Astrocyte of the spinal cord (primary cell): ENCODE measurements around the gene DRAXIN.
A peak's percentile ranks its signal among the peaks of the same experiment; 100 is the strongest.

ENCODE experiments used
- DNase-seq: peaks from one replicate; pipeline ENCODE4 v3.0.0; 2011; ENCODE audit warnings: low read depth, low spot score
- H3K4me3 ChIP-seq: 2 replicates; pipeline ENCODE4 v1.5.1; 2011; ENCODE audit warnings: low read depth, mild to moderate bottlenecking, low read length, moderate library complexity
- CTCF ChIP-seq: IDR thresholded peaks from 2 replicates; pipeline ENCODE4 v1.5.1; 2012; ENCODE audit warnings: low read depth, mild to moderate bottlenecking, low read length, inconsistent platforms
- in situ Hi-C: cut with HindIII; loops from 2 replicates; pipeline ENCODE4 v1.10.0; 2017; ENCODE audit warnings: low sequenced_read_pairs

DRAXIN gene

GRCh38 chr1:11746795-11747487, 55.4 kb downstream of the DRAXIN start:
- no peak overlapping the region for H3K4me3 ChIP-seq
- DNase-seq = no peak
- TF ChIP-seq CTCF = no peak
- in situ Hi-C loops = no loop called here

GRCh38 chr1:11748294-11749202, 57.0 kb downstream of the DRAXIN start:
- DNase-seq = no peak
- in situ Hi-C loops = no loop called here
- TF ChIP-seq CTCF = no peak
- no peak overlapping the region for H3K4me3 ChIP-seq

GRCh38 chr1:11749203-11749689, 57.7 kb downstream of the DRAXIN start:
- DNase-seq = no peak
- TF ChIP-seq CTCF = peak; percentile 55
- no peak overlapping the region for H3K4me3 ChIP-seq
- in situ Hi-C loops = no loop called here

DNA sequence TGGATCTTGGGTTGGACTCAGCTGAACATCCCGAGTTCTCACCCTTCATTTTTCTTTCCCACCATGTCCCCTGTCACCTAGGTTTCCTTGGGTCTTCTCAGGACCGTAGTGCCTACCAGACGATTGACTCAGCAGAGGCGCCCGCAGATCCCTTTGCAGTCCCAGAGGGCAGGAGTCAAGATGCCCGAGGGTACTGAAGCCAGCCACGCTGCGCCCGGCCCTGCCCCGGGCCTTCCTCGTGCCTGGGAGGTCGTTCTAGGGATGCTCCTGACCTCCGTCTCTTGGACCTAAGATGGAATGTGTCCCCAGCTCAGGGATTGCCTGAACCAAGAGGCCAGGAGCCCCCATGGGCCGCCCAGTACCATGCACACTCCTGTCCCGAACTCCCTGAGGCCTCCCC, 58.5 kb downstream of the DRAXIN start:
- in situ Hi-C loops = no loop called here
- DNase-seq = no peak
- no peak overlapping the region for H3K4me3 ChIP-seq
- TF ChIP-seq CTCF = no peak

GRCh38 chr1:11751087-11751486, 59.6 kb downstream of the DRAXIN start:
- no peak for TF ChIP-seq CTCF
- H3K4me3 ChIP-seq = no peak overlapping the region
- in situ Hi-C loops = no loop called here
- no peak for DNase-seq

DNA sequence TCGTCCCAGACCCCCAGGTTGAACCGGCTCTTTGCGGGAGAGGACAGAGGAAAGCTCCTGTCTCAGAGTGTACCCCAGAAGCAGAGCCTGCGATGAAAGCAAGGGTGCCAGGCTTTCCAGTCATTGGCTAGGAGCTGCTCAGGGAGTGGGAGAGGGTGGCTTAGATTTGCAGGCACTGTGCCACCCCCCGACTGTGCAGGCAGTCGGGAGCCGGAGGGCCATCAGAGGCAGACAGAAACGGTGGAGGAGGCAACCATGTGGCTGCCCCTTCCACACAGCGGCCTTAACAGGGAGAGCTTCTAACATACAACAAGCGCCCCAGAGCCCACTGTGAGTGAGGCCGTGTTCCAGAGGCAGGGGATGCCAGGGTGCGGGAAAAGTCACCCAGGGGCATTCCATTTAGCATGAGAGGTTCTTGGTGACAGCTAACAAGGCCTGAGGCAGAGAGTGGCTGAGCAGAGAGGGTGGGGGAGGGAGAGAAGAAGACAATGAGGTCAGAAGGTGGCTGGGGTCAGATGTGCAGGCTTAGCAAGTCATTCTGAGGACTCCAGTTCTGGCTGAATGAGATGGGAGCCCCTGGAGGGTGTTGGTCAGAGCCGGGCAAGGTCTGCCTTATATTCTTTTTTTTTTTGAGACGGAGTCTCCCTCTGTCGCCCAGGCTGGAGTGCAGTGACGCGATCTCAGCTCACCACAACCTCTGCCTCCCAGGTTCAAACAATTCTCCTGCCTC, 61.0 kb downstream of the DRAXIN start:
- no peak for TF ChIP-seq CTCF
- DNase-seq = no peak
- no peak overlapping the region for H3K4me3 ChIP-seq
- in situ Hi-C loops = no loop called here
